ENCODE data around the gene PKN1. TPM values are rescaled to one million over a fixed set of nuclear protein-coding genes. Genes with fewer than 3 reads are reported as not detected.
A peak's percentile ranks its signal among the peaks of the same experiment; 100 is the strongest.

Gene PKN1
- total and polyA plus RNA-seq, 9 of the 15 experiments (the other 6 are each of a cell fraction or from before 2014, with no cell fraction given): 0.30 to 228 (median 77.5) TPM

GRCh38 chr19:14507704-14508542 is 74.8 kb downstream of the PKN1 start (continued):
- TF ChIP-seq MXI1 (IDR thresholded peaks at IDR 0.05; ENCODE audit: low read depth, low read length) (0 out of 2 replicates have a peak, but pooled peaks have one; percentile 22), EGR1 (conservative IDR thresholded peaks at IDR 0.05) (peak; percentile 34; the same call in 1 of the 2 replicates), CEBPG (CRISPR knock-in tag; IDR thresholded peaks at IDR 0.05) (no peak; the same call in 1 of the 2 replicates), CEBPG (tag; conservative IDR thresholded peaks at IDR 0.05 in 1 of 2, IDR thresholded peaks at IDR 0.05 in 1 of 2) (peak; percentile 25 to 47; a peak in 3 of 4 replicates), PBX2 (CRISPR knock-in tag; IDR thresholded peaks at IDR 0.05; ENCODE audit: low read depth) (no peak), PBX2 (tag; conservative IDR thresholded peaks at IDR 0.05; ENCODE audit: low read depth) (peak; percentile 38; the same call in 1 of the 2 replicates), KDM1A (IDR thresholded peaks at IDR 0.05) (peak; percentile 91 to 92), TEAD4 (IDR thresholded peaks at IDR 0.05; ENCODE audit: low read length) (peak; percentile 85), TEAD4 (CRISPR knock-in tag; IDR thresholded peaks at IDR 0.05; ENCODE audit: borderline replicate concordance) (no peak), NFE2 (IDR thresholded peaks at IDR 0.05; ENCODE audit: low read depth) (0 out of 2 replicates have a peak, but pooled peaks have one; percentile 11), RCOR1 (IDR thresholded peaks at IDR 0.05; ENCODE audit: borderline replicate concordance in 1 of 2, low read depth in 2 of 2, low read length in 2 of 2) (peak in 1 of 2 experiments; percentile 79; a peak in 2 of 4 replicates), RUNX1 (IDR thresholded peaks at IDR 0.05; ENCODE audit: low read depth) (no peak), ZMIZ1 (IDR thresholded peaks at IDR 0.05; ENCODE audit: low read depth in 2 of 2, low read length in 2 of 2) (peak in 1 of 2 experiments; percentile 69; a peak in 2 of 4 replicates), JUND (IDR thresholded peaks at IDR 0.05; ENCODE audit: borderline replicate concordance, low read depth, low read length) (peak; percentile 51), JUND (tag; IDR thresholded peaks at IDR 0.05; ENCODE audit: borderline replicate concordance, low read depth, low read length) (no peak; the same call in 2 of the 3 replicates), TEAD1 (CRISPR knock-in tag; IDR thresholded peaks at IDR 0.05) (0 out of 4 replicates have a peak, but pooled peaks of 1 of the 2 experiments have one; percentile 28), ARID1B (IDR thresholded peaks at IDR 0.05) (peak; percentile 87), DPF2 (IDR thresholded peaks at IDR 0.05) (peak; percentile 86), RFX1 (IDR thresholded peaks at IDR 0.05) (peak; percentile 75; the same call in 1 of the 2 replicates), ZNF436 (CRISPR knock-in tag; IDR thresholded peaks at IDR 0.05) (no peak), TCF3 (CRISPR knock-in tag; IDR thresholded peaks at IDR 0.05) (peak; percentile 70), TAL1 (IDR thresholded peaks at IDR 0.05) (peak; percentile 75), ZNF184 (CRISPR knock-in tag; IDR thresholded peaks at IDR 0.05) (no peak)
